Measurements from ENCODE around the gene INTS15. TPM values are rescaled to one million over a fixed set of nuclear protein-coding genes. Genes with fewer than 3 reads are reported as not detected.

The INTS15 gene
- total and polyA plus RNA-seq, 9 of the 15 experiments (the other 6 are each of a cell fraction or from before 2014, with no cell fraction given): 0.52 to 28.9 (median 11.6) TPM

DNA sequence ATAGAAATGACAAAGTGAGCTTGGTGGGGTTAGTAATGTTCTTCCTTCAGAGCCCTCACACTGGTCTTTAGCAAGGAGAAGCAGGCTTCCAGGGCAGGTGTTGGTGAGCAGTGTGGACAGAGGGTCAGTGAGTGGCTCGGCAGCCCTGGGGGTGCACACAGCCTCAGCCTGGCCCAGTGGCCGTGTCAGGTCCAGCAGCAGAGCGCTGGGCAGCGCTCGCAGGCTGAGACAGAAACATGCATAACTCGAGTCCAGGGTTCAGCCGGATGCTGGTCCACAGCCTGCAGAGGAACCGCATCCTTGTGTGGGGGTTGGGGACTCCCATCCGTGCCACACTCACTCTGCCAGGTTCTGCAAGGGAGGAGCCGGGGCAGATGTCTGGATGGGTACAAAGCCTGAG lies 14.6 kb downstream of the INTS15 start:
- DNase-seq (ENCODE audit: extremely low read depth in 1 of 4, low spot score in 3 of 4): no peak
- Histone ChIP-seq H3K4me2 (ENCODE audit: insufficient read depth, low read length) (no peak overlapping the region), H3K27ac (ENCODE audit: extremely low read depth, low read depth, low read length) (no peak overlapping the region), H3K9me3 (replicated peaks; ENCODE audit: control insufficient read depth, insufficient read depth, low read depth, low read length) (no peaks in the 10 kb centered on the region), H3K27me3 (ENCODE audit: control insufficient read depth in 2 of 2, insufficient read depth in 2 of 2, low read length in 2 of 2) (no peaks in the 10 kb centered on the region), H3K4me1 (replicated peaks in 1 of 2; ENCODE audit: control insufficient read depth in 2 of 2, insufficient read depth in 2 of 2, low read length in 2 of 2) (0 out of 5 replicates have a peak, but pooled peaks cover 0 to 2% of the 10 kb centered on the region in 2 experiments), H3K9ac (ENCODE audit: insufficient read depth in 1 of 2, low read depth in 2 of 2, low read length in 2 of 2) (peak overlapping the region in 1 of 2 experiments; percentile 50; a peak in 1 of 4 replicates), H3K4me3 (no peak overlapping the region), H3K36me3 (ENCODE audit: control insufficient read depth, insufficient read depth, low read length) (peaks cover 59% of the 10 kb centered on the region; the same call in 2 of the 3 replicates), H3K9me1 (ENCODE audit: control insufficient read depth, insufficient read depth, low read length) (no peaks in the 10 kb centered on the region), H4K20me1 (replicated peaks; ENCODE audit: control insufficient read depth, insufficient read depth, low read length) (no peaks in the 10 kb centered on the region), H3K79me2 (ENCODE audit: control insufficient read depth, insufficient read depth, low read length) (no peaks in the 10 kb centered on the region), H2AFZ (ENCODE audit: low read depth, low read length) (no peak overlapping the region)
- in situ Hi-C loops (cut with MboI): no loop called here
- TF ChIP-seq ILF3 (IDR thresholded peaks at IDR 0.05; ENCODE audit: borderline replicate concordance): no peak
- TF ChIP-seq RBFOX2 (IDR thresholded peaks at IDR 0.05; ENCODE audit: low read depth, low read length): peak; percentile 40
- peak; percentile 53 for TF ChIP-seq POLR2G (IDR thresholded peaks at IDR 0.05; ENCODE audit: low read depth, low read length)
- 96% methylated on average over 9 of the region's 10 CpGs for WGBS (ENCODE audit: insufficient coverage, low coverage, missing lambda C conversion rate)
- ChIA-PET POLR2A (no interaction called here), CTCF (ENCODE audit: low intra/inter-chr PET ratio) (no interaction called here)
- no peak for FAIRE-seq
- no peak for ATAC-seq
- intact Hi-C loops (cut with micrococcal nuclease): no loop called here
- no TSS peak for BruUV-seq (replicated peaks)

DNA sequence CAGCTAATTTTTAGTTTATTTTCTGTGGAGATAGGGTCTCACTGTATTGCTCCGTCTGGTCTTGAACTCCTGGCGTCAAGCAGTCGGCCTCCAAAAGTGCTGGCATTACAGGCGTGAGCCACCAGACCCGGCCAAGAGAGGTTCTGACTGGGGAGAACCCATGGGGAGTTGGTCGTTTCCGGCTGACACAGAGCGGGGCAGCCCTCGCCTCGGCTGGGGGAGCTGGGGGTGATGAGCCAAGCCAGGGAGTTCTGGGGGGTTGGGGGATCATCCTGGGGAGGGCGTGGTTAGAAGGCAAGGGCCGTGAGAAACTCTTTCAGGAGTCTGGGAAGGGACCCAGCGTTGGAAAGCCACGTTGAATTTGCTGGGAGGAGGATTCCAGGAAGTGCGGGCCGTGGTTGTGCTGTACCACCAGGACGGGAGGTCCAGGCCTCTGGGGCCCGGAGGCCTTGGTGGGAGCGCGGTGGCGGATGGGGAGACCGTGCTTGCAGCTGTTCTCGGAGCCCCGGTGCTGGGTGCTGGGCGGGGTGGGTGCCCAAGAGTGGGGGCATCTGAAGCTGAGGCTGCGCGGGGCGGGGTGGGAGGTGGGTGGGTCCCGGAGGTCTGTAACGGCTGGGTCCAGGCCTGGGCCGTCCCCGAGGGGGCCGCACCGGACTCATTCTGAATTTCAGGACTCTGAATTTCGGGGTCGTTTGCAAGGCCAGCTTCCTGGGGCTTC lies 17.2 kb downstream of the INTS15 start:
- 0 out of 2 replicates have a peak, but pooled peaks have one; percentile 16 for TF ChIP-seq ZNF121 (CRISPR knock-in tag; conservative IDR thresholded peaks at IDR 0.05)
- TF ChIP-seq, protein P1, sequence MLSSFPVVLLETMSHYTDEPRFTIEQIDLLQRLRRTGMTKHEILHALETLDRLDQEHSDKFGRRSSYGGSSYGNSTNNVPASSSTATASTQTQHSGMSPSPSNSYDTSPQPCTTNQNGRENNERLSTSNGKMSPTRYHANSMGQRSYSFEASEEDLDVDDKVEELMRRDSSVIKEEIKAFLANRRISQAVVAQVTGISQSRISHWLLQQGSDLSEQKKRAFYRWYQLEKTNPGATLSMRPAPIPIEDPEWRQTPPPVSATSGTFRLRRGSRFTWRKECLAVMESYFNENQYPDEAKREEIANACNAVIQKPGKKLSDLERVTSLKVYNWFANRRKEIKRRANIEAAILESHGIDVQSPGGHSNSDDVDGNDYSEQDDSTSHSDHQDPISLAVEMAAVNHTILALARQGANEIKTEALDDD (IDR thresholded peaks at IDR 0.05): no peak
- Histone ChIP-seq H2AFZ (ENCODE audit: low read depth, low read length) (no peak overlapping the region), H3K4me1 (replicated peaks in 1 of 2; ENCODE audit: control insufficient read depth in 2 of 2, insufficient read depth in 2 of 2, low read length in 2 of 2) (0 out of 5 replicates have a peak, but pooled peaks cover 0 to 2% of the 10 kb centered on the region in 2 experiments), H3K9me1 (ENCODE audit: control insufficient read depth, insufficient read depth, low read length) (no peaks in the 10 kb centered on the region), H3K4me3 (no peak overlapping the region), H3K27ac (ENCODE audit: extremely low read depth, low read depth, low read length) (no peak overlapping the region), H3K9ac (ENCODE audit: insufficient read depth in 1 of 2, low read depth in 2 of 2, low read length in 2 of 2) (no peak overlapping the region), H3K4me2 (ENCODE audit: insufficient read depth, low read length) (no peak overlapping the region), H3K36me3 (ENCODE audit: control insufficient read depth, insufficient read depth, low read length) (peaks cover 39% of the 10 kb centered on the region; the same call in 2 of the 3 replicates), H3K79me2 (ENCODE audit: control insufficient read depth, insufficient read depth, low read length) (no peaks in the 10 kb centered on the region), H3K9me3 (replicated peaks; ENCODE audit: control insufficient read depth, insufficient read depth, low read depth, low read length) (no peaks in the 10 kb centered on the region), H3K27me3 (ENCODE audit: control insufficient read depth in 2 of 2, insufficient read depth in 2 of 2, low read length in 2 of 2) (no peaks in the 10 kb centered on the region), H4K20me1 (replicated peaks; ENCODE audit: control insufficient read depth, insufficient read depth, low read length) (no peaks in the 10 kb centered on the region)
- ChIA-PET POLR2A (interaction anchor here (0.6 kb wide), 1 partner anchor 790 kb away, joined by 3 read pairs; no protein-coding TSS in a partner anchor), CTCF (ENCODE audit: low intra/inter-chr PET ratio) (no interaction called here)
- DNase-seq (ENCODE audit: extremely low read depth in 1 of 4, low spot score in 3 of 4) (no peak), ATAC-seq (no peak), FAIRE-seq (no peak)
- intact Hi-C loops (cut with micrococcal nuclease) (no loop called here), in situ Hi-C loops (cut with MboI) (no loop called here)
- no TSS peak for BruUV-seq (replicated peaks)
- 93% methylated on average over 12 of the region's 36 CpGs for whole genome bisulfite sequencing (ENCODE audit: insufficient coverage, low coverage, missing lambda C conversion rate)

Measured in K562 (cell line).